ENCODE measurements around the gene SOX8. TPM values are rescaled to one million over a fixed set of nuclear protein-coding genes. Genes with fewer than 3 reads are reported as not detected.
"Not testable (repeated sequence)": the region's sequence is repeated elsewhere in the genome, so short reads cannot be mapped to it uniquely, and the experiment has no call there.

SOX8 gene
- total and polyA plus RNA-seq, 5 donors: 0.97 to 2.1 (median 1.8) TPM

DNA sequence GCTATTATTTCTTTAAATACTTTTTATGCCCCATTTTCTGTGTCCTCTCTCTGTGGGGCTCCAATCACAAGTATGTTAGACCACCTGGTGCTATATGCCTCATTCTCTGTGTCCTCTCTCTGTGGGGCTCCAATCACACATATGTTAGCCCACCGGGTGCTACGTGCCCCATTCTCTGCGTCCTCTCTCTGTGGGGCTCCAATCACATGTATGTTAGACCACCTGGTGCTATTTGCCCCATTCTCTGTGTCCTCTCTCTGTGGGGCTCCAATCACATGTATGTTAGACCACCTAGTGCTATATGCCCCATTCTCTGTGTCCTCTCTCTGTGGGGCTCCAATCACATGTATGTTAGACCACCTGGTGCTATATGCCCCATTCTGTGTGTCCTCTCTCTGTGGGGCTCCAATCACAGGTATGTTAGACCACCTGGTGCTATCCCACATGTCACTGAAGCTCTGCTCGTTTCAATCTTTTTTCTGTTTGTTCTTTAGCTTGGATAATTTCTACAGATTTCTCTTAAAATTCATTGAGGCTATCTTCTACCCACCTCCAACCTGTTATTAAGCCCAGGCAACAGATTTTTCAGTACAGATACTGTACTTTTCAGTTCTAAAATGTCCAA is 39.0 kb upstream of the SOX8 start:
- Histone ChIP-seq H3K4me3 (ENCODE audit: low read length) (no peak overlapping the region), H3K27me3 (ENCODE audit: control insufficient read depth, insufficient read depth) (no peaks in the 10 kb centered on the region), H3K27ac (ENCODE audit: low read length) (no peak overlapping the region), H3K9me3 (ENCODE audit: control insufficient read depth, low read length) (no peaks in the 10 kb centered on the region), H3K4me1 (ENCODE audit: control insufficient read depth, insufficient read depth, low read length) (no peaks in the 10 kb centered on the region)
- ATAC-seq (no peak), DNase-seq (no peak)
- 96% methylated on average over 4 of the region's 4 CpGs for WGBS
- intact Hi-C loops (cut with DNase I): no loop called here

DNA sequence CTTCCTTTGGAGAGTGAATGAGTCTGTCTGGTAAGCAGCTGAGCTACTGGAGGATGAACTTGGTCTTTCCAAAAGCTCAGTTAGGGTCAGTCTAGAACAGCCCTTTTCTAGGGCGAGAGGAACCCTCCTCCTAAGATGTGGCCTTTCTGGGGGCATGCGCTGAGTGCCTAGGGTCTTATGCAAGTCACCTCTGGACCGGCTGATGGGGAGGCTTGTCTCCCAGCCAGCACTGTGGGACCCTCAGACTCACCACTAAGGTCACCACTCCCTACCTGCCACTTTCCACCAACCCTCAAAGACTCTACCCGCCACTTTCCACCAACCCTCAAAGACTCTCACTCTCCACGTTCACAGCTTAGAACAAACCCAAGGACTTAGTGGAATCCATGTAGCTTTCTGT is 37.6 kb upstream of the SOX8 start:
- no peak overlapping the region for H3K27ac ChIP-seq (ENCODE audit: low read length)
- WGBS: 96% methylated on average over 5 of the region's 5 CpGs
- DNase-seq (no peak), ATAC-seq (no peak)
- no peaks in the 10 kb centered on the region for H3K27me3 ChIP-seq (ENCODE audit: control insufficient read depth, insufficient read depth)
- H3K4me3 ChIP-seq (ENCODE audit: low read length): no peak overlapping the region
- no peaks in the 10 kb centered on the region for H3K4me1 ChIP-seq (ENCODE audit: control insufficient read depth, insufficient read depth, low read length)
- no peaks in the 10 kb centered on the region for H3K9me3 ChIP-seq (ENCODE audit: control insufficient read depth, low read length)
- intact Hi-C loops (cut with DNase I): no loop called here

DNA sequence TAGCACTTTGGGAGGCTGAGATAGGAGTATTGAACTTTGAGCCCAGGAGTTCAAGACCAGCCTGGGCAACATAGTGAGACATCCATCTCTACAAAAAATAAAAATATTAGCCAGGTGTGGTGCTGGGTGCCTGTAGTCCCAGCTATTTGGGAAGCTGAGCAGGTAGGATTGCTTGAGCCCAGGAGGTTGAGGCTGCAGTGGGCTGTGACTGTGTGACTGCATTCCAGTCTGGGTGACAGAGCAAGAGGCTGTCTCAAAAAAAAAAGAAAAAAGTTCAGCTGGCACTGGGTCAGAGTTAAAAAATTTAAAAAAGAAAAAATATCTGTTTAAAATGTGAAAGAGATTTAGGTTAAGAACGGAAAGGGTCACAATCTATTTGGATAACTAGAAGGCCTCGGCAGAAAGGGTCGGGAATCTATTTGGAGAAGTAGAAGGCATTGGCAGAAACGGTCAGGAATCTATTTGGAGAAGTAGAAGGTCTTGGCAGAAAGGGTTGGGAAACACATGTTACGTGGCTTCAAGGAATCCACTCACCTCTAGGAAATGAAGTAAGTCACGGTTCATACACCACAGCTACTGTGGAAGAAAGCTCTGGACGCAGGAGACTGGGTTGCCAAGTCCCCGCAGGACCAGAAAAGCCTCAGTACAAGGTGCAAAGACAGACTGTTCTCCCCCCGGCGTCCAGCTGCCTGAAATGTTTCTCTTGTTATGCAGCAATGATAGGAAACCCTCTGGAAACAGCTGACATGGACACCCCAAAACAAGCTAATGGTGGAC is 36.1 kb upstream of the SOX8 start:
- ATAC-seq: no peak
- intact Hi-C loops (cut with DNase I): no loop called here
- DNase-seq: no peak

DNA sequence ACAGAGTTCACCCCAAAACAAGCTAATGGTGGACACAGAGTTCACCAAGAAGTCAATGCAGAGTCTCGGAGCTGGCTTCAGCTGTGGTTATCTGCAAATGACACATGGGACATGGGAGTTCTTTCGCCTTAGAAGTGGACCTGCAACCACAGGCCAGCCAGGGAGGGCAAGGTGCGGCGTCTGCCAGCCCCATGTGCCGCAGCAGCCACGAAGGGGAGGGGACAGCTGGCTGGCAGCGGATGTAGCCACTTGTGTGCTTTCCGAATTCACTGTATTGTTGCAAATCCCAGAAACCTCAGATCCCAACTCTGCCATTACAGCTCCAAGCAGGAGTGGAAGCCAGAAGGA is 35.5 kb upstream of the SOX8 start:
- DNase-seq (no peak), ATAC-seq (no peak)
- intact Hi-C loops (cut with DNase I): no loop called here
- H3K27ac ChIP-seq (ENCODE audit: low read length): no peak overlapping the region
- no peaks in the 10 kb centered on the region for H3K4me1 ChIP-seq (ENCODE audit: control insufficient read depth, insufficient read depth, low read length)
- 95% methylated on average over 8 of the region's 8 CpGs for WGBS
- H3K27me3 ChIP-seq (ENCODE audit: control insufficient read depth, insufficient read depth): no peaks in the 10 kb centered on the region
- H3K9me3 ChIP-seq (ENCODE audit: control insufficient read depth, low read length): no peaks in the 10 kb centered on the region
- H3K4me3 ChIP-seq (ENCODE audit: low read length): no peak overlapping the region

More for the DNA sequence above, 36.1 kb upstream of the SOX8 start:
- H3K4me3 ChIP-seq (ENCODE audit: low read length): no peak overlapping the region
- H3K27me3 ChIP-seq (ENCODE audit: control insufficient read depth, insufficient read depth): no peaks in the 10 kb centered on the region
- no peak overlapping the region for H3K27ac ChIP-seq (ENCODE audit: low read length)
- no peaks in the 10 kb centered on the region for H3K9me3 ChIP-seq (ENCODE audit: control insufficient read depth, low read length)
- WGBS: 90% methylated on average over 10 of the region's 10 CpGs
- H3K4me1 ChIP-seq (ENCODE audit: control insufficient read depth, insufficient read depth, low read length): no peaks in the 10 kb centered on the region

DNA sequence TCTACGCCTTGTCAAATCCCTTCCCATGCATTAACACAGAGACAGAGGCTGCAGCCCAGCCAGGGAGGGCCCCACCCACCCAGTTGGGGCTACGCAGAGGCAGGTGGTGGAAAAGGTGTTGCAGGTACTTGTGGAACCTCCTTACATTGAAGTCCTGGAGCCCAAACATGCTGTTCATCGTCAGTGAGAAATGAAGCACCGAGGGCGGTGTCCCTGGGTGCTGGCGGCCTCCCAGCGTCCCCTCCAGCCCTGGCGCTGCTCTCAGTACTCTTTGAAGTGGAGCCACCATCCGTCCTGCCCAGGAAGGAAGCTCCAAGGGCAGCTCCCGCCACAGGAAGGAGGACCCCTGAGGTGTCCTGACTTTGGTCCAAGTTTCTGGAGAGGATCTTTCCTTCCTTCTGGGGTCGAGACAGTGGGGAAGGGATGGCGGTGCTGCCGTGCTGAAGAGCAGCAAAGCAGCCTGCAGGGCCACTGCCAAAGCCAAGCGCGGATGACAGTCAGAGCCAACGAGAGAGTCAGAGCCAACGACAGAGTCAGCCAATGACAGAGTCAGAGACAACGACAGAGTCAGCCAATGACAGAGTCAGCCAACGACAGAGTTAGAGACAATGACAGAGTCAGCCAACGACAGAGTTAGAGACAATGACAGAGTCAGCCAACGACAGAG is 34.2 kb upstream of the SOX8 start:
- intact Hi-C loops (cut with DNase I): no loop called here
- H3K4me3 ChIP-seq (ENCODE audit: low read length): no peak overlapping the region
- no peak for ATAC-seq
- 85% methylated on average over 21 of the region's 21 CpGs for WGBS
- no peaks in the 10 kb centered on the region for H3K9me3 ChIP-seq (ENCODE audit: control insufficient read depth, low read length)
- no peaks in the 10 kb centered on the region for H3K27me3 ChIP-seq (ENCODE audit: control insufficient read depth, insufficient read depth)
- DNase-seq: no peak
- H3K4me1 ChIP-seq (ENCODE audit: control insufficient read depth, insufficient read depth, low read length): no peaks in the 10 kb centered on the region
- H3K27ac ChIP-seq (ENCODE audit: low read length): no peak overlapping the region

DNA sequence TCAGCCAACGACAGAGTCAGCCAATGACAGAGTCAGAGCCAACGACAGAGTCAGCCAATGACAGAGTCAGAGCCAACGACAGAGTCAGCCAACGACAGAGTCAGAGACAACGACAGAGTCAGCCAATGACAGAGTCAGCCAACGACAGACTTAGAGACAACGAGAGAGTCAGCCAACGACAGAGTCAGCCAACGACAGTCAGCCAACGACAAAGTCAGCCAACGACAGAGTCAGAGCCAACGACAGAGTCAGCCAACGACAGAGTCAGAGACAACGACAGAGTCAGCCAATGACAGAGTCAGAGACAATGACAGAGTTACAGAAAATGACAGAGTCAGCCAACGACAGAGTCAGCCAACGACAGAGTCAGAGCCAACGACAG is 33.7 kb upstream of the SOX8 start:
- ATAC-seq; H3K27me3 ChIP-seq (ENCODE audit: control insufficient read depth, insufficient read depth); H3K4me1 ChIP-seq (ENCODE audit: control insufficient read depth, insufficient read depth, low read length); H3K9me3 ChIP-seq (ENCODE audit: control insufficient read depth, low read length); DNase-seq; H3K27ac ChIP-seq (ENCODE audit: low read length); H3K4me3 ChIP-seq (ENCODE audit: low read length); intact Hi-C loops (cut with DNase I): not testable (repeated sequence)
- 77% methylated on average over 17 of the region's 17 CpGs for whole genome bisulfite sequencing

DNA sequence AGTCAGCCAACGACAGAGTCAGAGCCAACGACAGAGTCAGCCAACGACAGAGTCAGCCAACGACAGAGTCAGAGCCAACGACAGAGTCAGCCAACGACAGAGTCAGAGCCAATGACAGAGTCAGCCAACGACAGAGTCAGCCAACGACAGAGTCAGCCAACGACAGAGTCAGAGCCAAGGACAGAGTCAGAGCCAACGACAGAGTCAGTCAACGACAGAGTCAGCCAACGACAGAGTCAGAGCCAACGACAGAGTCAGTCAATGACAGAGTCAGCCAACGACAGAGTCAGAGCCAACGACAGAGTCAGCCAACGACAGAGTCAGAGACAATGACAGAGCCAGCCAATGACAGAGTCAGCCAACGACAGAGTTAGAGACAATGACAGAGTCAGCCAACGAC is 32.8 kb upstream of the SOX8 start:
- intact Hi-C loops (cut with DNase I); H3K4me3 ChIP-seq (ENCODE audit: low read length); H3K27me3 ChIP-seq (ENCODE audit: control insufficient read depth, insufficient read depth); H3K27ac ChIP-seq (ENCODE audit: low read length); H3K4me1 ChIP-seq (ENCODE audit: control insufficient read depth, insufficient read depth, low read length); ATAC-seq; H3K9me3 ChIP-seq (ENCODE audit: control insufficient read depth, low read length); DNase-seq: not testable (repeated sequence)
- 71% methylated on average over 18 of the region's 18 CpGs for WGBS

DNA sequence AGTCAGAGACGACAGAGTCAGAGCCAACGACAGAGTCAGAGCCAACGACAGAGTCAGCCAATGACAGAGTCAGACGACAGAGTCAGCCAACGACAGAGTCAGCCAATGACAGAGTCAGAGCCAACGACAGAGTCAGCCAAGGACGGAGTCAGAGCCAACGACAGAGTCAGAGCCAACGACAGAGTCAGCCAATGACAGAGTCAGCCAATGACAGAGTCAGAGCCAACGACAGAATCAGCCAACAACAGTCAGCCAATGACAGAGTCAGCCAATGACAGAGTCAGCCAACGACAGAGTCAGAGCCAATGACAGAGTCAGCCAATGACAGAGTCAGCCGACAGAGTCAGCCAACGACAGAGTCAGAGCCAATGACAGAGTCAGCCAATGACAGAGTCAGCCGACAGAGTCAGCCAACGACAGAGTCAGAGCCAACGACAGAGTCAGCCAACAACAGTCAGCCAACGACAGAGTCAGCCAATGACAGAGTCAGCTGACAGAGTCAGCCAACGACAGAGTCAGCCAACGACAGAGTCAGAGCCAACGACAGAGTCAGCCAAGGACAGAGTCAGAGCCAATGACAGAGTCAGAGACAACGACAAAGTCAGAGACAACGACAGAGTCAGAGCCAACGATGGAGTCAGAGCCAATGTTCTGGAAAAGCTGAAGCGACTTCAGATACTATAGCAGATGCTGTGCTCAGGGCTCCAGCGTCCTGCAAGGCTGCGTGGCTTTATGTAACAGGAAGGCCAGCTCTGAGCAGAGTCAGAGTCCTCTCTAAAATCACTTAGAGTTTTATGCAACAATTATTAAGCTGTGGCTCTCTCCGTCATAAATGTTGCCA is 30.6 kb upstream of the SOX8 start:
- H3K4me3 ChIP-seq (ENCODE audit: low read length); DNase-seq; H3K4me1 ChIP-seq (ENCODE audit: control insufficient read depth, insufficient read depth, low read length); ATAC-seq; H3K27me3 ChIP-seq (ENCODE audit: control insufficient read depth, insufficient read depth); H3K9me3 ChIP-seq (ENCODE audit: control insufficient read depth, low read length); H3K27ac ChIP-seq (ENCODE audit: low read length); intact Hi-C loops (cut with DNase I): not testable (repeated sequence)
- WGBS: 68% methylated on average over 27 of the region's 27 CpGs

DNA sequence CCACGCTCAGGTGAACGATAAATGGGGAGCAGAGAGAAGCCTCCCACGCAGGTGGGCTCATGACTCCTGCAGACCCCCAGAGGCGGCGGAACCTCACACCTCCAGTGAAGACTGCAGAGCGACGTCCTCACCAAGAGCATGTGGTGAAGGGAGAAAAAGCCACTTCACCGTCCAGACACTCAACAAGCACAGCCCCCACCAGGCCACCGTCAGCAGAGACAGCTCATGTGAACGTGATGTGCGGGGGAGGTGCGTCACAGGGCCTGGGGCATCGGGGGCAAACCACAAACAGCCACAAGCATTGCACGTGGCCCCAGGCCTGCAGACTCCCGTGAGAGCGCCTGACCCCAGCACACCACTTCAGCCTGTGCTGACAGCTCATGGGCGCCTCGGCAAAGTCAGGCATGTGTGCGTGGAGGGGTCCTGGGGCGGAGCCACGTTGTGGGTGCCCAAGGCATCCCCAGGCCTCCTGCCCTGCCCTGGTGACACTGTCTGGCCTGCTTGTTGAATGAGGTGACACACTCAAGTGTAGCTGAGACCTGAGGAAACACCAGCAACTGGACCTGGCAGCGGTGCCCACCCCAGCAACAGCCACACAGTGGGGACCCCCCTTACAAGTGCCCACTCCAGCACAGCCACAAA is 29.8 kb upstream of the SOX8 start:
- Histone ChIP-seq H3K9me3 (ENCODE audit: control insufficient read depth, low read length) (no peaks in the 10 kb centered on the region), H3K27ac (ENCODE audit: low read length) (no peak overlapping the region), H3K27me3 (ENCODE audit: control insufficient read depth, insufficient read depth) (no peaks in the 10 kb centered on the region), H3K4me1 (ENCODE audit: control insufficient read depth, insufficient read depth, low read length) (no peaks in the 10 kb centered on the region), H3K4me3 (ENCODE audit: low read length) (no peak overlapping the region)
- 83% methylated on average over 22 of the region's 22 CpGs for WGBS
- no peak for DNase-seq
- intact Hi-C loops (cut with DNase I): no loop called here
- ATAC-seq: peak; percentile 16 to 35

DNA sequence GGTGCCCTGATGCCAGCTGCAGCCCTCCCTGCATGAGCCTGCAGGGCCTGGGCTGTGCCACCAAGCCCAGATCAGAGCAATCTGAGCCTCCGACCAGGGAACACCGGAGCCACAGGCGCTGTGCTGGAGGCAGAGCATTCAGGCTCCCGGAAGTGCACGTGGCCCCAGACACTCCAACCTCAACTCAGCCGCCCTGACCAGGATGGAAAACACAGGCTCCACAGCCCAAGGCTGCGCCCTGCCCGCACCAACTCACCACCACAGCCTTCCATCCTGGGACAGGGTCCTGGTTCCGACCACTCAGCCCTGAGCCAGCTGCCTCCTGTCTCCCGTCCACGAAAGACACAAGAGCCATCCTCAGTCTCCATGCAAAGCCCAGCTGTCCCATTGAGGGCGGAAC is 29.2 kb upstream of the SOX8 start:
- Histone ChIP-seq H3K27ac (ENCODE audit: low read length) (no peak overlapping the region), H3K27me3 (ENCODE audit: control insufficient read depth, insufficient read depth) (no peaks in the 10 kb centered on the region), H3K9me3 (ENCODE audit: control insufficient read depth, low read length) (no peaks in the 10 kb centered on the region), H3K4me1 (ENCODE audit: control insufficient read depth, insufficient read depth, low read length) (no peaks in the 10 kb centered on the region), H3K4me3 (ENCODE audit: low read length) (no peak overlapping the region)
- WGBS: 94% methylated on average over 12 of the region's 12 CpGs
- ATAC-seq (peak in 1 of 2 donors; percentile 22), DNase-seq (no peak)
- intact Hi-C loops (cut with DNase I): no loop called here

Measured in right cardiac atrium (tissue), 5 donors.